Suprapubic skin (tissue), 3 donors: ENCODE measurements around the gene SPOCK1.

Experiments
- CTCF ChIP-seq, 2 donors: fragments of 200-600 bp in 1 of 2; fragments of 450-650 bp in 1 of 2; sonication (generic) in 1 of 2; IDR thresholded peaks; one replicate each; pipeline ENCODE4 v1.5.1; 2016 to 2019; ENCODE audit warnings: antibody characterized with exemption in 2 of 2, mild to moderate bottlenecking in 1 of 2, moderate library complexity in 1 of 2
- EP300 ChIP-seq: sonication (generic); formaldehyde crosslinking; IDR thresholded peaks from one replicate; pipeline ENCODE4 v1.6.1; 2017; ENCODE audit warnings: antibody characterized with exemption

GRCh38 chr5:137278476-137278875, 220.7 kb downstream of the SPOCK1 start:
- TF ChIP-seq CTCF (IDR thresholded peaks at IDR 0.05) (no peak), EP300 (no peak)
